Astrocyte (in vitro differentiated cells and primary cell): ENCODE measurements around the gene KIAA0513.

Experiments
- CTCF ChIP-seq: IDR thresholded peaks from 2 replicates; pipeline ENCODE4 v1.5.1; 2011; ENCODE audit warnings: low read depth, mild to moderate bottlenecking, inconsistent platforms, low read length, moderate library complexity; ENCODE audit not compliant: insufficient read depth
- EZH2 ChIP-seq: IDR thresholded peaks from 2 replicates; pipeline ENCODE4 v1.6.1; 2012; ENCODE audit warnings: mild to moderate bottlenecking, low read length, inconsistent platforms; ENCODE audit not compliant: insufficient read depth

DNA sequence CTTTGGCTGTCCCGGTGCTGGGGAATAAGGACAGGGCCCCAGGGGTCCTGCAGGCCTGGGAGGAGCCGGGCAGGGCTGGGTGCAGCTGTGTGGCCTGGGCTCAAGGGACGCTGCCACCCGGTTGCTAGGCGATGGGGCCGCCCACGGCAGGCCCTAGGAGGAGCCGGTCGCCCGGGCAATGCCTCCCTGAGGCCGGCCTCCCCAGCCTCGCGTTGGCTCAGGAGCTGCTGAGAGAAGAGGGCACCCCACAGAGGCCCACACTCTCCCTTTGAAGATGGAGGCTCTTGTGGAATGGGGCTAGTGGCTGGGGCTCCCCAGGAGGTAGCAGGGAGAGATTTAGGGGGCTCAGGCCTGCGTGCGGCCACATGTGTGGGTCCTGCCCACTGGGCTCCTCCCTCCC is 84.8 kb downstream of the KIAA0513 start, which contains the start of gene CIBAR2:
- TF ChIP-seq CTCF (no peak), EZH2 (no peak)
